Lower leg skin (tissue), 3 donors: ENCODE data around the gene RBM26.

Source experiments
- POLR2A ChIP-seq, 2 donors: fragments of 450-650 bp; IDR thresholded peaks; one replicate each; pipeline ENCODE4 v1.6.1; 2016 to 2017; ENCODE audit warnings: antibody characterized with exemption in 2 of 2, mild to moderate bottlenecking in 1 of 2, moderate library complexity in 1 of 2
- TF ChIP-seq, protein P1 (sequence below), 3 donors: fragments of 450-650 bp; IDR thresholded peaks; one replicate each; pipeline ENCODE4 v1.5.1; 2016; ENCODE audit warnings: antibody characterized with exemption in 3 of 3, mild to moderate bottlenecking in 3 of 3, moderate library complexity in 2 of 3

DNA sequence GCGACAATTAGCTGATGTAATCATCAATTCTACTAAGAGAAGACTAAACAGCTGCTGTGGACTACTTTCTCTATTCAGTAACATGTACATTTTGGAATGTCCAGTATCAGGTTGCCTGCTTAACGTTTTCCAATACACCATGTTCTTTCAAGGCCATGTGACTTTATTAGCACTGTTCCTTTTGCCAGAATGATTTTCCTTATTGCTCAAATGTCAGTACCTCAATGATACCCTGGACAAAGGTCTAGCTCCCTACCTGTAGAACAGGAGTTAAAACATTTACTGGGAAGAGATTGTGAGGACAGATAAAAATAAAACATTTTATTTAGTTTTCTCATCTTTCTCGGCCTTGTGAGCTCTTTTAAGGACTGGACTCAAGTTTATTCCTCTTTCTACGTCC is 3.8 kb upstream of the RBM26 start:
- TF ChIP-seq, protein P1, sequence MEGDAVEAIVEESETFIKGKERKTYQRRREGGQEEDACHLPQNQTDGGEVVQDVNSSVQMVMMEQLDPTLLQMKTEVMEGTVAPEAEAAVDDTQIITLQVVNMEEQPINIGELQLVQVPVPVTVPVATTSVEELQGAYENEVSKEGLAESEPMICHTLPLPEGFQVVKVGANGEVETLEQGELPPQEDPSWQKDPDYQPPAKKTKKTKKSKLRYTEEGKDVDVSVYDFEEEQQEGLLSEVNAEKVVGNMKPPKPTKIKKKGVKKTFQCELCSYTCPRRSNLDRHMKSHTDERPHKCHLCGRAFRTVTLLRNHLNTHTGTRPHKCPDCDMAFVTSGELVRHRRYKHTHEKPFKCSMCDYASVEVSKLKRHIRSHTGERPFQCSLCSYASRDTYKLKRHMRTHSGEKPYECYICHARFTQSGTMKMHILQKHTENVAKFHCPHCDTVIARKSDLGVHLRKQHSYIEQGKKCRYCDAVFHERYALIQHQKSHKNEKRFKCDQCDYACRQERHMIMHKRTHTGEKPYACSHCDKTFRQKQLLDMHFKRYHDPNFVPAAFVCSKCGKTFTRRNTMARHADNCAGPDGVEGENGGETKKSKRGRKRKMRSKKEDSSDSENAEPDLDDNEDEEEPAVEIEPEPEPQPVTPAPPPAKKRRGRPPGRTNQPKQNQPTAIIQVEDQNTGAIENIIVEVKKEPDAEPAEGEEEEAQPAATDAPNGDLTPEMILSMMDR (IDR thresholded peaks at IDR 0.05): no peak
- no peak for TF ChIP-seq POLR2A (IDR thresholded peaks at IDR 0.05)
